NT2/D1 (cell line): ENCODE results near the gene CSAG1.
"Not testable (repeated sequence)": the region's sequence is repeated elsewhere in the genome, so short reads cannot be mapped to it uniquely, and the experiment has no call there.

Source experiments
- SUZ12 ChIP-seq: IDR thresholded peaks from 2 replicates; pipeline ENCODE4 v1.6.1; 2011; ENCODE audit not compliant: insufficient read length, insufficient read depth; ENCODE audit errors: extremely low read depth
- YY1 ChIP-seq: IDR thresholded peaks from 2 replicates; pipeline ENCODE4 v1.6.1; 2011; ENCODE audit not compliant: insufficient read length, insufficient read depth

- not testable (repeated sequence) for TF ChIP-seq YY1, SUZ12
These were observed 33.1 kb downstream of the CSAG1 start for GRCh38 chrX:152700390-152700789.
